C4-2B (cell line): ENCODE data around the gene CCDC9B.

ENCODE experiments used
- H3K27ac ChIP-seq: fragments of 450-650 bp; 2 replicates; pipeline ENCODE4 v1.5.1; 2017
- ZFX ChIP-seq: fragments of 450-650 bp; IDR thresholded peaks from 2 replicates; pipeline ENCODE4 v1.6.1; 2017
- TF ChIP-seq, protein P1 (sequence below): fragments of 450-650 bp; conservative IDR thresholded peaks from 2 replicates; pipeline ENCODE4 v1.5.1; 2017; ENCODE audit warnings: mild to moderate bottlenecking

CCDC9B gene

GRCh38 chr15:40367686-40368611, 27.2 kb upstream of the CCDC9B start:
- TF ChIP-seq, protein P1, sequence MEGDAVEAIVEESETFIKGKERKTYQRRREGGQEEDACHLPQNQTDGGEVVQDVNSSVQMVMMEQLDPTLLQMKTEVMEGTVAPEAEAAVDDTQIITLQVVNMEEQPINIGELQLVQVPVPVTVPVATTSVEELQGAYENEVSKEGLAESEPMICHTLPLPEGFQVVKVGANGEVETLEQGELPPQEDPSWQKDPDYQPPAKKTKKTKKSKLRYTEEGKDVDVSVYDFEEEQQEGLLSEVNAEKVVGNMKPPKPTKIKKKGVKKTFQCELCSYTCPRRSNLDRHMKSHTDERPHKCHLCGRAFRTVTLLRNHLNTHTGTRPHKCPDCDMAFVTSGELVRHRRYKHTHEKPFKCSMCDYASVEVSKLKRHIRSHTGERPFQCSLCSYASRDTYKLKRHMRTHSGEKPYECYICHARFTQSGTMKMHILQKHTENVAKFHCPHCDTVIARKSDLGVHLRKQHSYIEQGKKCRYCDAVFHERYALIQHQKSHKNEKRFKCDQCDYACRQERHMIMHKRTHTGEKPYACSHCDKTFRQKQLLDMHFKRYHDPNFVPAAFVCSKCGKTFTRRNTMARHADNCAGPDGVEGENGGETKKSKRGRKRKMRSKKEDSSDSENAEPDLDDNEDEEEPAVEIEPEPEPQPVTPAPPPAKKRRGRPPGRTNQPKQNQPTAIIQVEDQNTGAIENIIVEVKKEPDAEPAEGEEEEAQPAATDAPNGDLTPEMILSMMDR = peak; percentile 97
- peak; percentile 47; the same call in 1 of the 2 replicates for TF ChIP-seq ZFX
- H3K27ac ChIP-seq = peak overlapping the region; percentile 73

DNA sequence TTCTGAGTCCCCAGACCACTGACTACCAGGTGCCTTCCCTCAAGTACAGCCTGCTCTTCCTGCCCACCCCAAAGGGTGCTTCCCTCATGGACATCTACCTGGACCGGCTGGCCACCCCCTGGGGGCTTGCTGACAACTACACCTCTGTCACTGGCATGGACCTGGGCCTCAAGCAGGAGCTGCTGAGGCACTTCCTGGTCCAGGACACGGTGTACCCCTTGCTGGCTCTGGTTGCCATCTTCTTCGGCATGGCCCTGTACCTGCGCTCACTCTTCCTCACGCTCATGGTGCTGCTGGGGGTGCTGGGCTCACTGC, 26.6 kb upstream of the CCDC9B start:
- TF ChIP-seq, protein P1 = no peak
- TF ChIP-seq ZFX = no peak
- peak overlapping the region; percentile 73 for H3K27ac ChIP-seq

GRCh38 chr15:40366457-40367370, 26.0 kb upstream of the CCDC9B start:
- TF ChIP-seq ZFX = no peak
- TF ChIP-seq, protein P1 = no peak

DNA sequence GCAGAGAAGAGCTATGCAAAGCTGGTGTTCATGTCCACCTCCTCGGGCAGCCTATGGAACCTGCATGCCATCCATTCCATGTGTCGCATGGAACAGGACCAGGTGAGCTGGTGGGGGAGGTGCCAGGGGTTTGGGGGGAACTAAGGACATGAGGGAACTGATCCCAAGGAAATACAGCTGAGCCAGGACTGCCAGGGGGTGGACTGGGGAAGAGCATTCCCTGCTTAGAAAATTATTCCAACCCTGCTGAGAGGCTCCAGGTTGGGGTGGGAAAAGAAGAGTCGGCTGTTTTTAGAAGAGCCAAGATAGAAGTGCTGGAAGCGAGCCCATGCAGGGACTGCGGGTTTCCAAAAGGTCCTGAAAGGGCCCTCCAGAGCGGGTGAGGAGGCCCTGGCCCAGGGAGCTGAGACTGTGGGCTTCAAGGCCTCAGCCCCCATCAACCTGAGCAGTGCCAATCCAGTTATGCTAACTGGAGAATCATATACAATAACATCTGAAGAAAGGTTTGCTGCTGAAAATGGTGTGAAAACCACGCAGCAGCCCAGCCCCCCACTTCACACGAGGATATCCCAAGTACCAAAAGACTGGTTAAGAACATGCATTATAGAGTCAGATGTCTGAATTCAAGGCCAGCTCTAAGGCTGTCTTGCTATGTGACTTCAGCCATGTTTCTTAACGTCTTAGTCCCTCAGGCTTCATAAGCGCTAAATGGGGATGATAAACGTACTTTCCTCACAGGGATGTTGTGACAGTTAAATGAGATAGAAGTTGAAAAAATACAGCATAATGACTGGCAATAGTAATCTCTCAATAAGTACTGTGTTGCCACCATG, 25.1 kb upstream of the CCDC9B start:
- TF ChIP-seq ZFX = no peak
- TF ChIP-seq, protein P1 = no peak
- peak overlapping the region; percentile 73 for H3K27ac ChIP-seq

More at GRCh38 chr15:40366457-40367370, 26.0 kb upstream of the CCDC9B start:
- peak overlapping the region; percentile 73 for H3K27ac ChIP-seq

- TF ChIP-seq, protein P1 = no peak
- TF ChIP-seq ZFX = no peak
- no peak overlapping the region for H3K27ac ChIP-seq
Observed at GRCh38 chr15:40365016-40365415, 24.3 kb upstream of the CCDC9B start.

GRCh38 chr15:40364251-40364650, 23.5 kb upstream of the CCDC9B start:
- TF ChIP-seq, protein P1 = no peak
- TF ChIP-seq ZFX = no peak
- H3K27ac ChIP-seq = no peak overlapping the region
